HG03103 (cell line): Measurements from ENCODE around the gene PHYHIPL.

ENCODE experiments used
- ATAC-seq: cut with Tn5 transposase; IDR thresholded peaks from one replicate; pipeline ENCODE4 v1.9.1; 2021; ENCODE audit warnings: low read depth; ENCODE audit not compliant: unreplicated experiment

PHYHIPL gene

DNA sequence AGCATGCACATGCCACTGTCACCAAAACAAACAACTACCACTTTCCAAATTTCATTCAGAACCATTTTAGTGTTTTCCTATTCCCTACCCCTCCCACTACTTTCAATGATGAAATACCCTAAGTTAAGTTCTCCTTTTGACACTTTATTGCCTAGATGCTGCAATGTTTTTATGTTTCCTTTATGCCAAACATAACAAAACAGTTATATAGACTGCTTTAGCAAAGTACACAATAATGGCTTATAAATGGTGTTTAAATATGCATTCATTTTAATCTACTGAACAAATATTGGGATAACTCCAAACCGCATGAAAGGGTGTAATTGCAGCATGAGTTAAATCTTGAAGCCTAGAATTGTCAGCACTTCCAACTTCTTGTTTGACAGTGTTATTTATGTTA, 69.2 kb downstream of the PHYHIPL start:
- no peak for ATAC-seq

DNA sequence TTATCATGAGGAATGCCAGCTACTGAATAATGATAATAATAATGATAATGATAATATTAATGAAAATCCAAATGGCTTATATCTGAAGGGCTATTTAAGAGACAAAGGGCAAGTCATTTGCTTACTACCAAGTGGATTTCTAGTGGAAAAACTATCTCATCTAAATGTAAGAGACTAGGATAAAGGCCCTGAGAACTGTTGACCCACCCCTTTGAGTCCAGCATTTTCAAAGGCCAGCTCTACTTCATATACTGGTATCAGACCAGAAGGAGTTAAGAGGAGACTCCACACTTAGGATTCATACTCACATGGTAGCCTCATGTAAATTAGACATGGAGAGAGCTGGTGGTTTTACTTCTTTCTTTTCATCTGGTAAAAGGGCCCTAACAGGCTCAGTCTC, 76.0 kb downstream of the PHYHIPL start:
- no peak for ATAC-seq

DNA sequence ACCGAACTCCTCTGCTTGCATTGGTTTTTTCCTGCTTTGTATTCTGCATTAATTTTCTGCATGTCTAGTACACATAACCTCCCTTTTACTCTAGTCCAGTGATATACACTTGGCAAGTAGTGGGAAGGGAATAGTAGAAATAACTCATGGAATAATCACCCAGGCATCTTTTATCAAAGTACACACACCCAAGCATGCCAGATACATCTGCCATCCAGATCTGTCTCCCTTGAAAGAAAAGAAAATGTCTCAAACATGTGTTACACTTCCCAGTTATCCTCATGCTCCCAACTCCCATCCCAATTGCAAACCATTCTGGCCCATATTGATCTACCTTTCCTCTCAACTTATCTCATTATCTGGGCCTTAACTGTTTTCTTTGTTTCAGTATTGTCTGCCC, 79.0 kb downstream of the PHYHIPL start:
- no peak for ATAC-seq

DNA sequence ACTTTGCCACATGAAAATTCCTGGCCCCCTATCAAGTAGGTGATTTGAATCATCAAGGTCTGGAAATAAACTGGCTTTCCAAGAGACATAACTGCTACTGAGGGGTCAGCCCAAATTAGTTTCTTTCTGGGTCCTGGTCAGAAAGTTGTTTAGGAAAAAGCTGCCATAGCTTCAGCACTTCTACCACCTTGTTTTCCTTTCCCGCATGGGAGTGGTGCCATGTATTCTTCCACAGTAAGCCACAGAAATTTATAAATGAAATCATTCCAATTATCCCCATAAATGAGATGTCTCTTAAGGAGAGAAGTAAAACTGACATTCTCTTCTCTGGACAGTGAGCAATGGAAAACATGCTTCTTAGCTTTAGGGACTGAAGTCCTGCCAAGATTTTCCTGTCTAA, 80.8 kb downstream of the PHYHIPL start:
- ATAC-seq, result no peak

DNA sequence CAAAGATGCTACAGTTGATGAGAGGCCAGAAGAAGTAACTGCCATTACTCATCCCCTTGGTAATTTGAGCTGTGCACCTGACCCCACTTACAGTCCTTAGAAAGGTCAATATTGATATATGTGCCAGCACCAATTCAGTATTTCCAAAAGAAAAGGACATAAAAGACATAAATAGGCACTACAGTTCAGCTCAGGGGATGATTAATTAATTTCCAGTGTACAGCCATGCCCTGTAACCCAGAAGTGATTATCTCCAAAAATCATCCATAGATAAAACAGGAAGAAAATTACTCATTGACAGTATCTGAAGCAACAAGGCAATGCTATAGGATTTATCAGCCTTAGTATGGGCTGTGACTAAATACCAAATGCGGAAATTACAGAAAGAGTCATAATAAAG, 82.4 kb downstream of the PHYHIPL start:
- no peak for ATAC-seq

DNA sequence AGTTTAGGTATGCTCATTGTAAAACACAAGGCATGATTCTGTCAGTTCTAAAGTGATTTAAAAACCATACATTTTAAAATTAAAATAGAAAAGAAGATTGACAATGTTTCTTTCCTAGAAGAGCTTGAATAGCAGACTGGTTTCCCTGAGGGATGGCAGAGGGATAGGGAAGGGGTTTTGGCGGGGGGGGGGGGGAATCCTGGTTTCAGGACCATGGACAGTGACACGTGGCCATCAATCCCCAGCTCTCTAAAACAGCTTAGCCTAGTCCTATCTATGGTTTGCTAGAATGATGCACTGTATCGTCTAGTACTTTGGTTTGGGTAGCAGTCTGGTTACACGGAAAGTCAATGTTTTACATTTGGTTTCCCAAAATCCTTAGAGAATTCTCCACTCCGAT, 88.7 kb downstream of the PHYHIPL start:
- no peak for ATAC-seq

DNA sequence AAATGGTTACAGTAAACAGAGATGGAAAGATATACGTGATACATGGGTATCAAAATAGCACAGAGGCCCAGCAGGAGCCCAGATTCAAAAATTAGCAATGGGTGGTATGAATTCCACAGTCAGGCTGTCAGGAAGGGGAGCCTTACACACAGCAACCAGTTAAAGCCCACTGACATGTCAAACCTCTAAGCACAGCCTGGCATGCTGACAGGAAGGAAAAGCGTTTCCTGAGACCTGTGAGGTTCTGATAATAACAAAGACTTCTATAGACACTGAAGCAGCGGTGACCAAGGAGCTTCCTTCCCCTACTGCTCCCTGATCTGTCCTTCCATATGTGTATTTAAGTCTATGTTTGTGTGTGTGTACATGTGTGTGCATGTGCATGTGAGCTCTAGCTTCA, 89.9 kb downstream of the PHYHIPL start:
- no peak for ATAC-seq

DNA sequence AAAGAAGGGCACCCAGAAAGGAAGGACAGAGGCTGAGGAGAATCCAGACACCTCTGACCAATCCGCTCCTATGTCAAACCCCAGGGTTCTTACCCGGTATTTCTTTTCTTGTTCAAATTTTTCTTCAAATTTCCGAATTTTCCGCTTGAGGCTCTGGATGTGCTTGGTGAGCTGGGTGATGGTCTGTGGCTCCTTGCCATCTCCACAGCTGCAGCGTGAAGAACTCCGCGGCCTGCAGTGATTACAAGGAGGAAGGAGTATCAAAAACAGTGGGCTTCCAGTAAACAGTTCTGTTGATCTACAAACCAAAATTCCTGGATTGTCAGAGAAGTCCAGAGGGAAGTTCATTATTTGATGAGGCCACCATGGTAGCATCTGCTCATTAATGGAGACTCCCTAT, 92.0 kb downstream of the PHYHIPL start:
- ATAC-seq, result no peak

DNA sequence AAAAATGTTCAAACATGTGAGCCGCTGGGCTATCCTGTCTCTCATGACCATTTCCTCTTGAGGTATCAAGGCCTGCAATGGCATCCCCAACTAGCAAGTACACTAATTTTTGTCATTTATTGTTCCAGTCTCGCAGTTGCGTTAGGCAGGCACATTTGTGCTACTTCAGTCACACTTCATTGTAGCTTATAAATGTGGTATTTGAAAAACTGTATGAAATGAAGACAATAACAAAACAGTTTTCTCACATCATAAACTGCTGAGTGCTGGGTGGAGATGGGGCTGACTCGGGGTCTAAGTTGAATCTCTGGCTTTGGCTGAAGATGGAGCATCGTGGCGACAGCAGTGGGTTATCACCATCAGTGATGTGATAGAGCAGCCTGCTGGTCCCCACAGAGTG, 93.2 kb downstream of the PHYHIPL start:
- ATAC-seq, result no peak

DNA sequence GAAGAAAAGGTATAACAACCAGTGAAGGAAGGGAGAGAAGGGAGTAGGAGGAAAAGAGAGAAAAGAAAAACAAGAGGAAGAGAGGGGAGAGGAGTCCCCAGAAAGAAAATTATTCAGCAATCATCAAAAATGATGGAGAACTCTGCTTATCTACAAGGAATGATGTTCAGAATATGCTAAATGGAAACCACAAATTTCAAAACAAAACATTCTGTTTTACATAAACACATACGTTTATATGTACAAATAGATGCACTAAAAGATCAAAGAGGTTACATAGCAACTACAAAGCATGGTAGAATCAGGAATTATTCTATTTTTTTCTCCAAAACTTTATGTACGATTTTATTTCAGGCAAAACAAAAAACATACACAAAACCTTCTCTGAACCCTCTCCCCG, 94.0 kb downstream of the PHYHIPL start:
- ATAC-seq, result no peak

DNA sequence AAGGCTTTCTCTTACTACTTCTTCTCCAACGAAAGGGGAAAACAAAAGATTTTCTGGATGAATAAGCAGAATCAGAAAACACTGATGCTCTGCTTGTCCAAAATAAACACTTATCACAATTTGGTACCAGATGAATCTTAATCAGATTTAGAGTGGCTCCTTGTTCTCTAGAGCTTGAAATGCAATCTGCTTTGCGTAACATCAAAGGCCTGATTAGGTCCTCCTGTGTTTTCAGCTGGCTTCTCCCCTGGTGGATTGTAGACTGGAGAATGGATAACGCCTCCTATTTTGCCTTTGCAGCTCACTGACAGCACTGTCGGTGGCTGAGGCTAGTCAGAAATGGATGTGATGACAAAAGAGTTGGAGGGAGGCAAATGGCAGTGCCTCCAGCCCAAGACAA, 94.7 kb downstream of the PHYHIPL start:
- ATAC-seq, result no peak

DNA sequence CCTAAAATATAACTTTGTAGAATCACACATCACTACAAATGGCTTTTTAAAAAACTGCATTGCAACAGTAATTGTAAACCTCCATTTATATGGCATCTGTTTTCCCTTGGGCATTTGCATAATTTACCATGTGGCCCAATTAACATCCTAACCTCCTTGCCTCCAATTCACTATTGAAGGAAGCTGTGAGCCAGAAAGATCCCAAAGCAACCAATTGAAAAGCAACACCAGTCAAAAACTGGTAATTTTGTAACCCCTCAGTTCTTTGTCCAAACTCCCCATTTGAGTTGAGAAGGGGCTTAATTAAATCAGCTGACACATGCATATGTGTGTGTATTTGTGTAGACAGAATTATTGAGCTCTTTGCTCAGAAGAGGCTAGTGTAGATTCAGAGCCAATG, 95.6 kb downstream of the PHYHIPL start:
- ATAC-seq, result no peak

DNA sequence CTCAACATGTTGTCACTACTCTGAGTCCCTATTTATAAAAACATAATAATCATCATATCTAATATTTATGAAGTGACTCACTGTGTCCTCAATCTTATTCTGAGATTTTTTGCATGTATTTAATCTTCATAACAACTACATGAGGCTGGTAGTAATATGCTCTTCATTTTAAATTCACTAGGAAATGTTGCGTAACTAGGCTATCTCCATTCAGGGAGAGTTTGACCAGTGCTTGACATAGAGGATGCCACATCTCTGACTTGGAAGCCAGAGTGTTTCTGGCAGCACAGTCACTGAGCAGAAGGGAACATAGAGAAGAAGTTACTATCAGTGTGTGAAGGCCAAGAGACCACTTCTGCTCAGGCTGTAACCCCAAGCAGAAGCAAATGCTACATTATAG, 97.0 kb downstream of the PHYHIPL start:
- no peak for ATAC-seq

DNA sequence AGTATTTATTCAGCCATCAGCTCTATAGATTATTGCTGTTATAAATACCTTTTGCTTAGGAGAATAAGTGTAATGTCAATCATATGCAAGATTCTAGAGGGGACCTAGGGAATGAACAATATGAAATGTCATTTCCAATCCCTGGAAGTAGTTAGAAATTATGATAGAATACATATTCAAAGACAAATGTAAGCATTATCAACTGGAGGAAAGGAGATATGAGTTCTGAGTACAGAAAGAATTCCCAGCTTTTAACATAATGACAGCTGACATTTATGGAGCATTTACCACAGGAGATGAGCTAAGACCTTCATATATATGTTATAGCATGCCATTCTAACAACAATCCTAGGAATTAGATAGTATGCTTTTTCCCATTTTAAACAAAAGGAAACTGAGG, 99.7 kb downstream of the PHYHIPL start:
- no peak for ATAC-seq

DNA sequence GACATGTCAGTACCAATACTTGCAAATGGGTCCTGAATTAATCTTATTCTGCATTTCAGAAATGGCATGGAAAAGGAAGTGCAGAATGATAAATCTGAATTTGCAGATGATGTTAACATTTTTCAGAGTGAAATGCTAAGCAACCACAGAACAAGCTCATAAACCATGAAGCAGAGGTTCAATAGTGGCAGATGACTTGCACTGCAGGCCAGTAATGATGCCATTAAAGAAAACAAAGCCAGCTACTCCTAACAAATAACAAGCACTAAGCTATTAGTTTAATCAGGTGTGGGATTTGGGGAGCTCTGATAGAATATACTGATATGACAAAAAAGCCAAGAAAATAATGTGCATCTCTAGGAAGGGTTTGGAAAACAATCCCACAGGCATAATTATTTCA, 100.5 kb downstream of the PHYHIPL start:
- ATAC-seq, result no peak

DNA sequence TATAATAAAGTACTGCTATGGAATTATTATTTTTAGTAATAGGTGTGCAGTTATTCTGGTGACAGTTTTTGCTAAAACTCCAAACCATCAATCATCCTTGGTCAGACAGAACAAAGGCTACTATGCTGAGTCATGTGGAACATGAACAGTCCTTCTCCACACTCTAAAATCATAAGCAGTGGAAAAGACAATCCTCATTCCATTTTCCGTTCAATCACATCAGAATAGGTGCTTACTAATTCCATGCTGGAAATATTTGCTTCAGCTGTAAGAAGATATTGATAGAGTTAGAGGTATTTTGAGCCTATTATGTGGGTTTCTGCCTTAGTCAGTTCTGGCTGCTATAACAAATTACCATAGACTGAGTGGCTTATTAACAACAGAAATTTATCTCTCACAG, 103.0 kb downstream of the PHYHIPL start:
- no peak for ATAC-seq

DNA sequence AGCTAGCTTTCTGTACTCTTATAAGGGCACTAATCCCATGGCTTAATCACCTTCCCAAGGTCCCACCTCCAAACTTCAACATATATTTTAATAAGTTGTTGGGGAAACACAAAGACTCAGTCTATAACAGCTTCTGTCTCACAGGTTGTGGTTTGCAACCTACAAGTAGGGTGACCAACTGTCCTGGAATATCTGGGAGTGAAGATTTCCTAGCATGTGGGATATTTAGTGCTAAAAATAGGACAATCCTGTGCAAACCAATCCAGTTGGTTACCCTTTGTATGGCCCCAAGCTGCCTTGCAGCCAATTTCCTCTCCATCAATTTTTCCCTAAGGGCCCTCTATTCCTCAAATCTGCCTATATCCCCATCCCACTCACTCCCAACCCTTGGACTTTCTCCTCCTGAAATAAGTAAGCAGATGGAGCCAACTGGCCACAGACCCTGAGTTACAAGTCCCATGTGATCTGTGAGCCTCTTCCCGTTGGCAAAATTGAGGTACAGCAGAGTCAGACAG, 103.6 kb downstream of the PHYHIPL start:
- ATAC-seq, result no peak

DNA sequence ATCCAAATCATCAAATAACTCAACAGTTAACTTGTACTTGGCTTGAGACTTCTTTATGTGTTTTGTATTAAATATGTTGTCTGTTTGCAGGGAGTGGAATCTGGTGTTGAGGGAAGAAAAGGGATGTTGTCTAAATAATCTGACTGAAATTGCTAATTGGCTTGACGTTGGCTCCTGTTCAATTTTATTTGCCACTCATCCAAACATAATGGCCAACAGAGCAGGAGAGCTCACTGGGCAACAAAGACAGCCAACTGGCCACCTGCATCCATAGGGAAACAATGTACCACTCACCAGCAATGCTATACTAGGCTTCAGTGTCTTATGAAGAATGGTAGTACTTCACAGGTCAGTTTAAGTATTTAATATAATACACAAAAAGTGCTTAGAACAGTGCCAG, 105.4 kb downstream of the PHYHIPL start:
- no peak for ATAC-seq

DNA sequence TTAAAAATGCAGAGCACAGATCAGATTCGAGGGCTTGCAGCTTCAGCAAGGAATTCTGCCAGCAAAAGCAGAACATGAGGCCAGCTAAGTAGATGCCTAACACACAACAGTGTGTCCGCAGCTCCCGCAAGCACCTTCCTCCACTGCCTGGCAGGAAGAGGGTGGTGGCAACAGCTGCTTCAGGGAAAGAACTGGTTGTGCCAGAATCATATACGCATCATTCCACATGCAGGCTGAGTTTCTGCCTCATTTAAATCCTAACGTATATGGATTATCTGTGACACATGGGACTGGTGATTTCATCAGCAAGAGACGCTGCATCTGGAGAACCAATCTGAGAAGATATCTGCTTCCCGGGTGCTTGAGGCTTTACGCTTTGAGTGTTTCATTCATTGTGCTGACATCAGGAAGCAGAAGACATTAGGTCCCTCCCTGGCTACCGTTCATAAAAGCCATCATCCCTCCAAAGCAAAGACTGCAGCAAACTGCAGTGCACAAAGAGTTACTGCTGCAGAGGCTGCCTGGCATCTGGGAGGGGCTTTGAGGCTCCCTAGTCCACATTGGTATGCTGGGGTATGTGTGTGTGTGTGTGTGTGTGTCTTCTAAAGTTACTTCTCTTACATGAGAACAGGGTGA, 107.1 kb downstream of the PHYHIPL start:
- ATAC-seq, result no peak

DNA sequence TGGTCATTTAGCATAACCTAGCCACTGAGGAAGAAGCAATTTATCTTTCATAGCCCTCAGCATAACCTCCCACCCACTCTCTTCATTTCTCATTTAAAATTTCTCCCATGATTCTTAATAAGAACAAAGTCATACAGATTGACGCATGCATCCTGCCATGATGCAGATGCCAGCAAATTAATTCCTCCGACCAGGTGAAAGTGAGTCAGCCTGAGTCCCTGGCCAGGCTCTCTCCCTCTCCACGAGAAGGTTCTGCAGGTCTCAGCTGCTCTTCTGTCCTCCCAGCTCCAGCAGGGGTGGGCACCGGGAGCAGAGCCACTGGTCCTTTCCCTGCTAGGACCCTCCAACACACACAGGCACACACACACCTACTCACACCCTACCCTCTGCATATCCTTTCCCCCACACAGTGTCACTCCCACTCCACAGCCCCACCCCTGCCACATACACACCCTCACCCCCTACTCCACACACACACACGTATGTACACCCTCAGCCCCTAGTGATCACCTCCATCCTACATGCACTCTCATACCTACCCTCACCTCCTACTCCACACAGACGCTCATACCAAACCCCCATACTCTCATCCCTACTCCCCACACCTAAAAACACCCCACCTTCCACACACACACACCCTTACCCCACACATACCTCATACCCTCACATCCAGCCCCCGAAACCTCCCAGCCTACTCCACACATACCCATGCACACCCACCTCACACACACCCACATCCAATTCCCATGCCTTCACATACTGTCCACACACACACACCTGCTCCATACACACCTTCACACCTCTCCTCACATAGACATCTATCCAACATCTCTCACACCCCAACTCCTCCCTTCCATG, 107.9 kb downstream of the PHYHIPL start:
- no peak for ATAC-seq

DNA sequence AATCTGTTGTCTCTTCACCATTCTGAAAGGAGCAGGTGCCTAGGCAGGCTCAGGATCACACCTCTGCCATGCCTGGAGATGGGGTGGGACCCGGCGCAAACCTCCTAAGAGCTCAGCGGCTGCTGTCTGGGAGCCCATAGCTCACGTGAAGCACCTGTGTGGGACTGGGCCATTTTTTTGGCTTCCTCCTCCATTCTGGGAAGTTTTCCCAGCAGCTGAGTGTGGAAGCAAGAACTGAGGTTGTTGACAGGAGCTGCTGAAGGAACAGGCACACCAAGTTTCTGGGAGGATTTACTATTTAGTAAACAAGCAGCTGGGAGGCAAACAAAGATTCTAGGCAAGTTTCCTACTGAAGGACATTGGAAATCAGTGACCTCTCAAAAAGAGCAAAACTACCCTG, 108.6 kb downstream of the PHYHIPL start:
- no peak for ATAC-seq

DNA sequence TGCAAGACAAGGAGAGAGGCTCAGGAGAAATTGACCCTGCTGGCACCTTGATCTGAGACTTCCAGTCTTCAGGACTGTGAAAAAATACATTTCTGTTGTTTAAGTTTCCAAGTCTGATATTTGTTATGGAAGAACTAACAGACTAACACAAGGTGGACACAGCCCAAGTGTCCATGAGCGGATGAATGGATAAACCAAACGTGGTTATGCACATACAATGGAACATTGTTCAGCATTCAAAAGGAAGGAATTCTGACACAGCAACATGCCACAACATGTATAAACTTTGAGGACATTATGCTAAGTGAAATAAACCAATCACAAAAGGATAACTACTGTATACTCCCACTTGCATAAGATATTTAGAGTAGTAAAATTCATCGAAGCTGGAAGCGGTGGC, 109.4 kb downstream of the PHYHIPL start:
- ATAC-seq, result no peak
